Calu3 (cell line): Measurements from ENCODE around the gene SMTN. TPM values are rescaled to one million over a fixed set of nuclear protein-coding genes. Genes with fewer than 3 reads are reported as not detected.
"Not testable (repeated sequence)": the region's sequence is repeated elsewhere in the genome, so short reads cannot be mapped to it uniquely, and the experiment has no call there.

Experiments used
- BruUV-seq: library from RNA; stranded (reverse); fragments of 400-500 nt; replicated peaks from 2 replicates; lab custom pipeline; 2021; lab: Mats Ljungman, UMichigan
- CTCF ChIA-PET: fragments of 300-600 bp; sonication (Branson Sonifier 250); formaldehyde crosslinking; loops from one replicate; lab custom pipeline; 2022; ENCODE audit warnings: antibody characterized with exemption; lab: Charles Lee
- DNase-seq: peaks from one replicate; pipeline ENCODE4 v3.0.0; 2022
- H3K27ac Mint-ChIP-seq: one replicate; pipeline ENCODE4 v1.8.0; 2022; ENCODE audit warnings: mixed read lengths; ENCODE audit not compliant: unreplicated experiment
- H3K27me3 Mint-ChIP-seq: one replicate; pipeline ENCODE4 v1.8.0; 2022; ENCODE audit warnings: mixed read lengths; ENCODE audit not compliant: unreplicated experiment
- H3K36me3 Mint-ChIP-seq: one replicate; pipeline ENCODE4 v1.8.0; 2022; ENCODE audit warnings: mild to moderate bottlenecking, moderate library complexity, mixed read lengths; ENCODE audit not compliant: insufficient read depth, unreplicated experiment
- H3K4me1 Mint-ChIP-seq: one replicate; pipeline ENCODE4 v1.8.0; 2022; ENCODE audit warnings: mild to moderate bottlenecking, low read depth, mixed read lengths; ENCODE audit not compliant: unreplicated experiment
- H3K4me3 Mint-ChIP-seq: one replicate; pipeline ENCODE4 v1.8.0; 2022; ENCODE audit warnings: mild to moderate bottlenecking, low read depth, moderate library complexity, mixed read lengths; ENCODE audit not compliant: unreplicated experiment
- H3K9me3 Mint-ChIP-seq: one replicate; pipeline ENCODE4 v1.8.0; 2022; ENCODE audit warnings: low read depth, mixed read lengths; ENCODE audit not compliant: unreplicated experiment
- intact Hi-C: fragments of 100-400 bp; cut with micrococcal nuclease; formaldehyde crosslinking; loops from one replicate; pipeline ENCODE4 v1.10.0; 2022; ENCODE audit not compliant: unreplicated experiment
- total RNA-seq: library from RNA; stranded (reverse); gene quantifications from 2 replicates; pipeline ENCODE4 v1.2.3, GENCODE V29; 2022
- TF ChIP-seq, protein P1 (sequence below): fragments of 200-600 bp; IDR thresholded peaks from one replicate; pipeline ENCODE4 v1.8.0; 2022; ENCODE audit warnings: antibody characterized with exemption; ENCODE audit not compliant: unreplicated experiment

Gene SMTN
- total RNA-seq, 1 experiment from 2014 or later: 61.0 TPM

DNA sequence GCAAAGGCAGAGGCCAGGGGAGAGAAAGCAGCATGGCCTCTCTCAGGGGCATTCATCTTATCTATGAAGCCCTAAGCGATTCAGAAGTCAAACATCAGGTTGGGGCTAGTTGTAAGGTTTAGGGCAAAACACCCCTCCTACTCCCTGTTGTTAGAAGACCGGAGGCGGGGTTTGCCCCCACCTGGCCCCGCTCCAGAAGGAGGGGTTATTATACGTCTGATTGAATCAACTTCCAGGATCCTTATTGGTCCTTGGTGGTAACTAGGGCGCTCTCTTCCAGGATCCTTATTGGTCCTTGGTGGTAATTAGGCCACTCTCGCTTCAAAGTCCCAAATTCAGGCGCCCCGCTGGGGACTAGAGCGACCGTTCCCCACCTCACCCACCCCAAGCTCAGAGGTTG, 12.1 kb upstream of the SMTN start:
- peaks cover 2% of the 10 kb centered on the region for H3K4me1 Mint-ChIP-seq
- no peaks in the 10 kb centered on the region for H3K36me3 Mint-ChIP-seq
- no peaks in the 10 kb centered on the region for H3K9me3 Mint-ChIP-seq
- DNase-seq: no peak
- no TSS peak for BruUV-seq
- CTCF ChIA-PET: no interaction called here
- intact Hi-C loops: no loop called here
- TF ChIP-seq, protein P1, sequence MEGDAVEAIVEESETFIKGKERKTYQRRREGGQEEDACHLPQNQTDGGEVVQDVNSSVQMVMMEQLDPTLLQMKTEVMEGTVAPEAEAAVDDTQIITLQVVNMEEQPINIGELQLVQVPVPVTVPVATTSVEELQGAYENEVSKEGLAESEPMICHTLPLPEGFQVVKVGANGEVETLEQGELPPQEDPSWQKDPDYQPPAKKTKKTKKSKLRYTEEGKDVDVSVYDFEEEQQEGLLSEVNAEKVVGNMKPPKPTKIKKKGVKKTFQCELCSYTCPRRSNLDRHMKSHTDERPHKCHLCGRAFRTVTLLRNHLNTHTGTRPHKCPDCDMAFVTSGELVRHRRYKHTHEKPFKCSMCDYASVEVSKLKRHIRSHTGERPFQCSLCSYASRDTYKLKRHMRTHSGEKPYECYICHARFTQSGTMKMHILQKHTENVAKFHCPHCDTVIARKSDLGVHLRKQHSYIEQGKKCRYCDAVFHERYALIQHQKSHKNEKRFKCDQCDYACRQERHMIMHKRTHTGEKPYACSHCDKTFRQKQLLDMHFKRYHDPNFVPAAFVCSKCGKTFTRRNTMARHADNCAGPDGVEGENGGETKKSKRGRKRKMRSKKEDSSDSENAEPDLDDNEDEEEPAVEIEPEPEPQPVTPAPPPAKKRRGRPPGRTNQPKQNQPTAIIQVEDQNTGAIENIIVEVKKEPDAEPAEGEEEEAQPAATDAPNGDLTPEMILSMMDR: no peak
- no peak overlapping the region for H3K4me3 Mint-ChIP-seq
- H3K27me3 Mint-ChIP-seq: peaks cover 13% of the 10 kb centered on the region
- H3K27ac Mint-ChIP-seq: no peak overlapping the region

DNA sequence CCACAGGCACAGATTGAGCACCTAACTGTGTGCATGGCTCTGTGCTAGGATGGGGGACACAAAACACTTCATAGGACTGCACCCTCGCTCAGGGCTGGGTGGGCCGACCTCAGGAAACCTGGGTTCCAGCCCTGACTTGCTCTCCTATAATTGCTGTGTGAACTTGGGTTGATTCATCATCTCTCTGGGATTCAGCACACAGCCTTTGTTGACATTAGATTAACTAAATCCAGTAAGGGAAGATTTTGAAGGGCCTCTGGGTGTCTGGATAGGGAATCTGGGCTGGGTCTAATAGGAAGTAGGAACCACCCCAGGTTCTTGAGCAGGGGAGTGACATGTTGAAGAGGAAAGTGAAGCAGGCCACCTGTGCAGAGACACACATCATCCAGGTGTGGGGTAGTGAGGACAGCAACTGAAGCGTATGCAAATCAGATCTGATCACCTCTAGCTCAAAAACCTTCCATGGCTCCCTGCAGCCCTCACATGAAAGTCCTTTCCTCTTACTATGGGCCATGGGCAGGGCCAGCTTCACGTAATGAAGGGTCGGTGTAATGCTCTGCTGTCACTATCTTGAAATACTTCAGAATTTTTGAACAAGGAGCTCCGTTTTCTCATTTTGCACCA, 11.3 kb upstream of the SMTN start:
- DNase-seq, H3K36me3 Mint-ChIP-seq, H3K4me3 Mint-ChIP-seq, BruUV-seq, H3K4me1 Mint-ChIP-seq, H3K27ac Mint-ChIP-seq, intact Hi-C loops, H3K9me3 Mint-ChIP-seq: not testable (repeated sequence)
- H3K27me3 Mint-ChIP-seq: peaks cover 13% of the 10 kb centered on the region
- CTCF ChIA-PET: interaction anchor here (0.6 kb wide), 2 partner anchors 144 to 417 kb away, joined by 3 read pairs; no protein-coding TSS in a partner anchor

DNA sequence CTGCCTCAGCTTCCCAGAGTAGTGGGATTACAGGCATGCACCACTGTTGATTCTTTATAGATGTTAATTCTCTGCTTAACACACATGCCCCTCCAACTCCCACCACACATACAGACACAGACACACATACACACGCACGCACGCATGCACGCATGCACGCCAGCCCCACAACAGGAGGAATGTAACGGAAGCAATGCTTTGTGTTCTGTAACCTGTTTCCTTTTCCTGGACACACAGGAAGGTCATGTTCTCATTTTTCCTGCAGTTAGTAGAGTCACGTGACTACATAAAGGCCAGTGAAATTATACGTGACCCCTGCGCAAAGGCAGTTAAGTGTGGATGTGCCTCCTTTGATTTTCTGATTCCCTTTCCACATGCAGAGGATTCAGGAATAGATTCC, 8.0 kb upstream of the SMTN start:
- H3K27ac Mint-ChIP-seq, CTCF ChIA-PET, DNase-seq, H3K9me3 Mint-ChIP-seq, H3K4me1 Mint-ChIP-seq, H3K4me3 Mint-ChIP-seq, intact Hi-C loops, BruUV-seq, H3K36me3 Mint-ChIP-seq: not testable (repeated sequence)
- peaks cover 12% of the 10 kb centered on the region for H3K27me3 Mint-ChIP-seq

DNA sequence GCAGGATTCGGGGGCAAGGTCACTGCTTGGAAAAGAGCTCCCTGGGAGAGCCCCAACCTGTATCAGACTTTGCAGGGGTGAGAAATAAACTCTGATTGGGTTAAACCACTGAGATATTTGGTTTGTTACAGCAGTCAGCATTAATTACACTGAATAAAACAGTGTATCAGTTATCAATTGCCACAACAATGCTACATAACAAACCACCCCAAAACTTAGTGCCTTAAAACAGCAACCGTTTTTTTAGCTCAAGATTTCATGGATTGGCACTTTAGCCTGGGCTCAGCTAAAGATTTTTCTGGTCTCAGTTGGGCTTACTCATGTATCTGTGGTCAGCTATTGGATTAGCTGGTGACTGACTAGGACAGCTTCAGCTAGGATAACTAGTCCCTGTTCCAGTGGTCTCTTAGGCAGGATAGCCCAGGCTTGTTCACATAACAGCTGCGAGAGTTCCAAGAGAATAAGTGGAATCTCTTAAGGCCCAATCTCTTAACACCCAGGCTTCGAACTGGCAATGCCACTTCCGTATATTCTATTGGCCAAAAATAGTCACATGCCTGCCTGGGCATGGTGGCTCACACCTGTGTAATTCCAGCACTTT, 7.5 kb upstream of the SMTN start:
- H3K4me1 Mint-ChIP-seq, BruUV-seq, DNase-seq, H3K4me3 Mint-ChIP-seq, intact Hi-C loops, H3K27me3 Mint-ChIP-seq, H3K9me3 Mint-ChIP-seq, CTCF ChIA-PET, H3K27ac Mint-ChIP-seq, H3K36me3 Mint-ChIP-seq: not testable (repeated sequence)

DNA sequence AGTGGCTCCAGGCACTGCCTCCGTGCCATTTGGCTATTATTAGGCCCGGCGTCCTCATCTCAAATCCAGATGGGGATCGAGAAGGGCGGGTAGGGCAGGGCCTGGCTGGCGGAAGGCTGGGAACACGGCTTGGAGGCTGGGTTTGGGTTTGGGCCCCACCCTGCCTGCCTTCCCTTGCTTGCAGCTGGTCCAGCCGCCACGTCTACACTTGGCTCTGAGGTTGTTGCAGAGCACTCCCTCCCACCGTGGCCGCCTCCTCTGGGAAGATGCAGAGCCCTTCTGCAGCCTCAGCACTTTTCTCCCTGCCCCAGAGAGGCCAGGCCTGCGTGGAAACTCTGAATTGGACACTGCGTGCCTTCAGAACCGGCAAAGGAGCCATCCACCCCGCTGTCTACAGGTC, 5.2 kb upstream of the SMTN start:
- Mint-ChIP-seq H3K4me1 (no peaks in the 10 kb centered on the region), H3K27ac (no peak overlapping the region), H3K36me3 (peaks cover 7% of the 10 kb centered on the region), H3K9me3 (no peaks in the 10 kb centered on the region), H3K27me3 (no peaks in the 10 kb centered on the region), H3K4me3 (no peak overlapping the region)
- TF ChIP-seq, protein P1: no peak
- CTCF ChIA-PET: no interaction called here
- DNase-seq: no peak
- intact Hi-C loops: no loop called here
- BruUV-seq: no TSS peak

DNA sequence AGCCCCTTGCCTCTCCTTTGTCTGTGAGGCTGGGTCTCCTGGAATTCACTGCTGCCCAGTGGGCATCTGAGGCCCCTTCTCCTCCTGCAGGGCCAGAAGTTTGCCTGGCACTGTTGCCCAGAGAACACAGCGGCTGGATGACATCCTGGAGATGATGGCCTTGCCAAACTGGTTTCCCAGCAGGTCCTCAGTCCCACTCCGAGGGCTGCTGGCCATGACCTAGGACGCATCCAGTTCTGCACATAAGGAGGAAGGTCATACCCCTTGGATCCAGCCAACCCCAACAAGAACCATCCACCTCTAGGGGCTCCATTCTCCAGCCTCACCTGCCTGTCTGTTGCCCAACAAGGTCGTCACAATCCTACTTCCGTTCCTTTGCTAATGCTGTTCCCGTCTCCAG, 3.4 kb upstream of the SMTN start:
- intact Hi-C loops: no loop called here
- Mint-ChIP-seq H3K36me3 (peaks cover 24% of the 10 kb centered on the region), H3K9me3 (no peaks in the 10 kb centered on the region), H3K4me1 (peaks cover 14% of the 10 kb centered on the region), H3K27ac (no peak overlapping the region), H3K27me3 (no peaks in the 10 kb centered on the region), H3K4me3 (no peak overlapping the region)
- TF ChIP-seq, protein P1: no peak
- DNase-seq: no peak
- CTCF ChIA-PET: no interaction called here
- BruUV-seq: no TSS peak

DNA sequence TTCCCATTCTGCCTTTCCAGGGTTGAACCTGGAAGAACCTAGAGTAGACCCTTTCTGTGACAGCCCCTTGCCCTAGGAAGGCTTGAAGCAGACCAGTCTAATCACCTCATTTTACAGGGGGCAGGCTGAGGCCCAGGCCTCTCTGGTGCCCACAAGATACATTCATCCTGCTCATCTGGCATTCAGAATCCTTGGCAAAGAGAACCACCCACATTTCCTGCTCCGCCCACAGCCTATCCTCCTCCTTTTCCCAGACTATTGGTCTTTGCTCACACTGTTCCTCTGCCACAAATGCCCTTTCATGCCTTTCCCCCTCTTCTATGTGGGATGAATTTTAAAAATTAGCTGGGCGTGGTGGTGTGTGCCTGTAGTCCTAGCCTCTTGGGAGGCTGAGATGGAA, 2.7 kb upstream of the SMTN start:
- Mint-ChIP-seq H3K36me3 (peaks cover 28% of the 10 kb centered on the region), H3K4me1 (peaks cover 21% of the 10 kb centered on the region)
- H3K27ac Mint-ChIP-seq, H3K27me3 Mint-ChIP-seq, BruUV-seq, H3K9me3 Mint-ChIP-seq, intact Hi-C loops, CTCF ChIA-PET, DNase-seq, H3K4me3 Mint-ChIP-seq: not testable (repeated sequence)
